BLaER1 treated with 17β-estradiol and CSF1 and Interleukin-3, amounts not matched to agents 10 nM and 100 nM (cell line): ENCODE measurements around the gene RAD21L1.

Experiments
- H3K27ac ChIP-seq, 11 experiments: shearing (Covaris generic); formaldehyde crosslinking; 2 replicates each; pipeline ENCODE4 v1.8.1; 2022
- H3K27me3 ChIP-seq, 11 experiments: shearing (Covaris generic); formaldehyde crosslinking; 2 replicates each; pipeline ENCODE4 v1.8.1; 2022
- H3K36me3 ChIP-seq, 11 experiments: shearing (Covaris generic); formaldehyde crosslinking; 2 replicates each; pipeline ENCODE4 v1.8.1; 2022
- H3K4me1 ChIP-seq, 10 experiments: shearing (Covaris generic); formaldehyde crosslinking; 2 replicates each; pipeline ENCODE4 v1.8.1; 2022
- H3K4me2 ChIP-seq, 11 experiments: shearing (Covaris generic); formaldehyde crosslinking; 2 replicates each; pipeline ENCODE4 v1.8.1; 2022
- H3K4me3 ChIP-seq, 10 experiments: shearing (Covaris generic); formaldehyde crosslinking; 2 replicates each; pipeline ENCODE4 v1.8.1; 2022
- H3K9ac ChIP-seq, 11 experiments: shearing (Covaris generic); formaldehyde crosslinking; 2 replicates each; pipeline ENCODE4 v1.8.1; 2022
- H3K9me3 ChIP-seq, 11 experiments: shearing (Covaris generic); formaldehyde crosslinking; replicated peaks in 1 of 11; 2 replicates each; pipeline ENCODE4 v1.8.1; 2022
- H4K20me1 ChIP-seq, 11 experiments: shearing (Covaris generic); formaldehyde crosslinking; 2 replicates each; pipeline ENCODE4 v1.8.1; 2022
- Cebpa-rat ChIP-seq, 11 experiments: shearing (Covaris generic); IDR thresholded peaks; 2 replicates each; pipeline ENCODE4 v1.8.1; 2022

RAD21L1 gene

GRCh38 chr20:1280195-1281102, 54.6 kb downstream of the RAD21L1 start:
- Histone ChIP-seq H3K4me1 (no peaks in the 10 kb centered on the region), H3K27ac (no peak overlapping the region)

GRCh38 chr20:1281279-1282057, 55.6 kb downstream of the RAD21L1 start:
- TF ChIP-seq Cebpa-rat (IDR thresholded peaks at IDR 0.05) = no peak
- Histone ChIP-seq H3K4me3 (no peak overlapping the region), H3K27me3 (no peaks in the 10 kb centered on the region), H3K36me3 (no peaks in the 10 kb centered on the region), H4K20me1 (no peaks in the 10 kb centered on the region), H3K27ac (no peak overlapping the region), H3K4me1 (peaks cover 0 to 4% (median 2%) of the 10 kb centered on the region in 10 experiments; a peak in 4 of 20 replicates), H3K9ac (no peak overlapping the region), H3K9me3 (no peaks in the 10 kb centered on the region), H3K4me2 (no peak overlapping the region)

More at GRCh38 chr20:1280195-1281102, 54.6 kb downstream of the RAD21L1 start:
- H3K27me3 ChIP-seq = no peaks in the 10 kb centered on the region
- no peak overlapping the region for H3K9ac ChIP-seq
- no peak overlapping the region for H3K4me3 ChIP-seq
- no peak overlapping the region for H3K4me2 ChIP-seq
- TF ChIP-seq Cebpa-rat (IDR thresholded peaks at IDR 0.05) = no peak
- no peaks in the 10 kb centered on the region for H3K36me3 ChIP-seq
- H4K20me1 ChIP-seq = no peaks in the 10 kb centered on the region
- H3K9me3 ChIP-seq = no peaks in the 10 kb centered on the region

- H3K9ac ChIP-seq = no peak overlapping the region
- no peak overlapping the region for H3K4me2 ChIP-seq
- no peak overlapping the region for H3K27ac ChIP-seq
Observed at GRCh38 chr20:1282966-1283365, 57.1 kb downstream of the RAD21L1 start.

DNA sequence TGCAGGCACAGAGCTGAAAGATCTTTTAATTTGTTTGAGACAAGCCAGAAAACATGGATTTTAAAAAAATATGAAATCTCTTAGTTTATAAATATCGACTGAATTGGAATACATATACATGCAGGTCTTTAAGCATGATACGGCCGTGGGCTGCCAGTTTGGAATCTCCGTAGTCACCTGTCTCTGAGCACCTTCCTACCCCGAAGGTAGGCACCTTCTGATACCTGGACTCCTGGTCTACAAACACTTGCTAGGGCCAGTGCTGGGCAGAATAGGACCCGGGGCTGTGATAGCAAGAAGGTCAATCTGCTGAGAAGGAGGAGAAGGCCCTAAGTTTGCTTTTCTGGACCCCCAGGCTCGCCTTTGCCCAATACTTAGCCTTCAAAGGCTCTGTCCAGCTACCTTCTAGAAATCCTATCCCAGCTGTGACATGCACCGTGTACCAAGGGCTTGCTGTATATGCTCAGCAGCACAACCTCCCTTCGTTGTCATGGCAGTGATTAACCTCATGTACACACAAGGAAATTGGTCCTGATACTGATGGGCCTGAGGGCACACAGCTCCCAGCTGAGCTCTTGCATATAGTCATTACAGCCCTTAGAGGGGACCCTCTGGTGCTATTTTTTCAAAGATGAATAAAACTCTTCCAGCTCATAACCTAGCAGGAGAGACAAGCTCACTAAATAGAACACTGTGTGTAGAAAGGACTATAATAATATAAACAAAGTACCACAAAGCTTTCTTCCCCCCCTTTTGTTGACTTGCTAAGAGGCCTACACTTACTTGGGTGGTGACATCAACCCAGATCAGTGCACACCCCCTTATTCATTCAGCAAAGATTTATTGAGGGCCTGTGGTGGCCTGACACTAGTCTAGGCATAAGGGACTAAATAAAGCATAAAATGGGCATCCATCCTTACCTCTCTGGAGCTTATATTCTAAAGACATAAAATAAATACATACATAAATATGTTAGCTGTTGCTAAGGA, 58.0 kb downstream of the RAD21L1 start:
- Histone ChIP-seq H3K4me3 (no peak overlapping the region), H4K20me1 (no peaks in the 10 kb centered on the region), H3K4me2 (no peak overlapping the region), H3K9ac (no peak overlapping the region), H3K9me3 (no peaks in the 10 kb centered on the region), H3K4me1 (peaks cover 0 to 8% (median 3%) of the 10 kb centered on the region in 10 experiments; a peak in 5 of 20 replicates), H3K27ac (no peak overlapping the region), H3K36me3 (no peaks in the 10 kb centered on the region), H3K27me3 (no peaks in the 10 kb centered on the region)
- TF ChIP-seq Cebpa-rat (IDR thresholded peaks at IDR 0.05) = no peak

More at GRCh38 chr20:1282966-1283365, 57.1 kb downstream of the RAD21L1 start:
- Histone ChIP-seq H3K4me3 (no peak overlapping the region), H3K9me3 (no peaks in the 10 kb centered on the region), H3K4me1 (peaks cover 0 to 8% (median 3%) of the 10 kb centered on the region in 10 experiments; a peak in 5 of 20 replicates), H4K20me1 (no peaks in the 10 kb centered on the region), H3K27me3 (no peaks in the 10 kb centered on the region), H3K36me3 (no peaks in the 10 kb centered on the region)
- TF ChIP-seq Cebpa-rat (IDR thresholded peaks at IDR 0.05) = no peak

GRCh38 chr20:1286267-1287024, 60.6 kb downstream of the RAD21L1 start:
- Histone ChIP-seq H4K20me1 (no peaks in the 10 kb centered on the region), H3K9ac (no peak overlapping the region), H3K4me2 (peak overlapping the region in 6 of 11 experiments; percentile 11 to 26 (median 20); a peak in 5 of 22 replicates), H3K27ac (no peak overlapping the region), H3K9me3 (no peaks in the 10 kb centered on the region), H3K4me1 (peaks cover 0 to 8% (median 3%) of the 10 kb centered on the region in 10 experiments; a peak in 5 of 20 replicates), H3K36me3 (no peaks in the 10 kb centered on the region), H3K4me3 (no peak overlapping the region), H3K27me3 (no peaks in the 10 kb centered on the region)
- TF ChIP-seq Cebpa-rat (IDR thresholded peaks at IDR 0.05) = no peak

GRCh38 chr20:1287306-1287705, 61.5 kb downstream of the RAD21L1 start:
- Histone ChIP-seq H3K4me2 (no peak overlapping the region), H3K36me3 (no peaks in the 10 kb centered on the region), H3K27me3 (no peaks in the 10 kb centered on the region), H3K27ac (no peak overlapping the region), H4K20me1 (no peaks in the 10 kb centered on the region), H3K4me3 (no peak overlapping the region), H3K4me1 (peaks cover 0 to 8% (median 3%) of the 10 kb centered on the region in 10 experiments; a peak in 5 of 20 replicates), H3K9me3 (no peaks in the 10 kb centered on the region), H3K9ac (no peak overlapping the region)
- TF ChIP-seq Cebpa-rat (IDR thresholded peaks at IDR 0.05) = no peak

DNA sequence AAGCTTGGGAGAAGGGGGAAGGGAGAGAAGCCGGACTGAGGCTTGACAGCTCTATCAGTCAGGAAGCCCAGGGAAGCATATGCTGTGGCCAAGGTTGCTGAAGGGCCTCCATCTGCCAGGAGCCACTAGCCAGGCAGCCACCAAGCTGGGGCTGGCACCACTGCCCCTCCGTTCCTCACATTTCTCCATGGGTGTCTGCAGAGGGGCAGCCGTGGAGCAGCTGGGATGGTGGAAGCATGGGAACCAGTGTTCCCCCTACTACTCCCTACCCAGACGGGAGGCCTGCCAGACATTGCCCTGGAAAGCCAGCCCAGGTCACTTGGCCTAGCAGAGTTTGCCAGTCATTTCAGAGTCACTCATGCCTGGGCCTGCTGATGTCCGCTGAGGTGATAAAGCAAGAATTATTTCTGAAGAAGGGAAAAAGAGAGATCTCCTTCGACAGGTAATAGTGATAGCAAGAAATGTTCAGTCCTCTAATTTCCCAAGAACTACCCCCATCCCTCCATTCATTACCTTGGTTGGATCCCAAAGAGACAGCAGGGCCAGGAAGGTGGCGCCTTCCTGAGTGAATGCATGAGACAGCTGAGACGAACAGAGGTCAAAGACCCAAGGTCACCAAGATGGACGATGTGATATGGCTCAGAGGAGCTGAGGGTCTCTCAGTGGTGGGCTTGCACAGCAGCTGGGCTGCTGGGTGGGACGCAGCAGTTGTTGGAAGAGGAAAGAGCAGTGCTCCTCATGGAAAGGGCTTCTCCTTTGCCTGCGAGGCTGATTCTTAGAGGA, 62.1 kb downstream of the RAD21L1 start:
- no peak for TF ChIP-seq Cebpa-rat (IDR thresholded peaks at IDR 0.05)
- no peak overlapping the region for H3K4me2 ChIP-seq

More for the DNA sequence above, 62.1 kb downstream of the RAD21L1 start:
- H3K36me3 ChIP-seq = no peaks in the 10 kb centered on the region
- peaks cover 0 to 8% (median 3%) of the 10 kb centered on the region in 10 experiments; a peak in 5 of 20 replicates for H3K4me1 ChIP-seq
- H4K20me1 ChIP-seq = no peaks in the 10 kb centered on the region
- no peak overlapping the region for H3K4me3 ChIP-seq
- H3K27me3 ChIP-seq = no peaks in the 10 kb centered on the region
- H3K9ac ChIP-seq = no peak overlapping the region
- no peaks in the 10 kb centered on the region for H3K9me3 ChIP-seq
- no peak overlapping the region for H3K27ac ChIP-seq
